Esophagus squamous epithelium (tissue), 5 donors: Measurements from ENCODE around the gene ZNF84. TPM values are rescaled to one million over a fixed set of nuclear protein-coding genes. Genes with fewer than 3 reads are reported as not detected.

Source experiments
- DNase-seq: peaks from one replicate; lab custom pipeline; 2025; lab: John Stamatoyannopoulos, UW
- H3K27ac ChIP-seq, 4 donors: fragments of 200-600 bp; sonication (generic); one replicate each; pipeline ENCODE4 v1.5.1; 2016 to 2019; ENCODE audit warnings: mild to moderate bottlenecking in 1 of 4
- H3K27me3 ChIP-seq, 4 donors: fragments of 200-600 bp; sonication (generic); 1 replicate in 3 of 4; 2 replicates in 1 of 4; pipeline versions ENCODE4 v1.5.1 to v1.6.0; 2017 to 2021; ENCODE audit warnings: antibody characterized with exemption in 1 of 4
- H3K36me3 ChIP-seq, 3 donors: fragments of 200-600 bp; sonication (generic); one replicate each; pipeline ENCODE4 v1.5.1; 2016 to 2019
- H3K4me1 ChIP-seq, 3 donors: fragments of 200-600 bp; sonication (generic); one replicate each; pipeline ENCODE4 v1.5.1; 2017 to 2019
- H3K4me3 ChIP-seq, 4 donors: fragments of 200-600 bp; sonication (generic); 1 replicate in 3 of 4; 2 replicates in 1 of 4; pipeline ENCODE4 v1.5.1; 2016 to 2019; ENCODE audit warnings: mild to moderate bottlenecking in 2 of 4, moderate library complexity in 1 of 4
- H3K9me3 ChIP-seq, 3 donors: fragments of 200-600 bp; sonication (generic); one replicate each; pipeline ENCODE4 v1.5.1; 2016 to 2019
- CTCF ChIP-seq, 6 experiments: fragments of 450-650 bp in 4 of 6; fragments of 200-600 bp in 2 of 6; sonication (generic) in 2 of 6; IDR thresholded peaks; one replicate each; pipeline ENCODE4 v1.5.1; 2016 to 2019; ENCODE audit warnings: antibody characterized with exemption in 6 of 6, mild to moderate bottlenecking in 4 of 6, moderate library complexity in 4 of 6
- POLR2A ChIP-seq, 4 donors: fragments of 450-650 bp; IDR thresholded peaks; one replicate each; pipeline ENCODE4 v1.6.1; 2017; ENCODE audit warnings: antibody characterized with exemption in 4 of 4, mild to moderate bottlenecking in 4 of 4, moderate library complexity in 3 of 4
- WGBS, 2 donors: methylation state at CpG; one replicate each; pipeline ENCODE4 v1.1.5; 2018; 5-methylcytosine and 5-hydroxymethylcytosine counted together
- intact Hi-C: fragments of 100-400 bp; cut with DNase I; formaldehyde crosslinking; loops from one replicate; pipeline ENCODE4 v1.15.0; 2022
- total RNA-seq, 4 donors: library from RNA; depleted of rRNA; stranded (reverse); fragments of >200 nt; gene quantifications; one replicate each; pipeline ENCODE4 v1.1.0, GENCODE V29; 2016
- donor health status: DM: yes; HTN: yes; CAD: no.

The ZNF84 gene
- total RNA-seq, 4 donors from 2014 or later = 5.3 to 21.2 (median 6.6) TPM

GRCh38 chr12:133081159-133081780 is 44.0 kb downstream of the ZNF84 start:
- TF ChIP-seq CTCF (IDR thresholded peaks at IDR 0.05) (no peak), POLR2A (IDR thresholded peaks at IDR 0.05) (no peak)
- whole genome bisulfite sequencing, 2 donors = 25 to 34% methylated on average over 16 to 17 of the region's 17 CpGs
- intact Hi-C loops = no loop called here
- H3K36me3 ChIP-seq = peaks cover 17 to 48% (median 21%) of the 10 kb centered on the region in 3 donors
- H3K4me1 ChIP-seq = peaks cover 4 to 14% (median 6%) of the 10 kb centered on the region in 3 donors
- H3K4me3 ChIP-seq = peak overlapping the region; percentile 76 to 97 (median 90)
- peaks cover 5 to 78% (median 75%) of the 10 kb centered on the region in 3 donors for H3K9me3 ChIP-seq
- DNase-seq = no peak
- peak overlapping the region; percentile 97 to 99 (median 98) for H3K27ac ChIP-seq
- no peaks in the 10 kb centered on the region for H3K27me3 ChIP-seq

GRCh38 chr12:133083345-133083744 is 46.0 kb downstream of the ZNF84 start:
- peaks cover 29 to 68% (median 29%) of the 10 kb centered on the region in 3 donors for H3K36me3 ChIP-seq
- TF ChIP-seq POLR2A (IDR thresholded peaks at IDR 0.05) = no peak
- no peak for TF ChIP-seq CTCF (IDR thresholded peaks at IDR 0.05)
- H3K27ac ChIP-seq = no peak overlapping the region
- peaks cover 4 to 14% (median 6%) of the 10 kb centered on the region in 3 donors for H3K4me1 ChIP-seq
- H3K27me3 ChIP-seq = no peaks in the 10 kb centered on the region
- WGBS, 2 donors = 93 to 94% methylated on average over 6 of the region's 6 CpGs
- DNase-seq = no peak
- peaks cover under 1 to 78% (median 75%) of the 10 kb centered on the region in 3 donors for H3K9me3 ChIP-seq
- no peak overlapping the region for H3K4me3 ChIP-seq
- intact Hi-C loops = no loop called here

- TF ChIP-seq CTCF (IDR thresholded peaks at IDR 0.05) = no peak
- TF ChIP-seq POLR2A (IDR thresholded peaks at IDR 0.05) = no peak
- 100% methylated on average over 3 of the region's 3 CpGs for WGBS, 2 donors
- Histone ChIP-seq H3K9me3 (peaks cover 23 to 100% (median 100%) of the 10 kb centered on the region in 3 donors), H3K4me1 (no peaks in the 10 kb centered on the region), H3K36me3 (peaks cover 15 to 95% (median 21%) of the 10 kb centered on the region in 3 donors), H3K27ac (no peak overlapping the region), H3K27me3 (no peaks in the 10 kb centered on the region), H3K4me3 (peak overlapping the region in 1 of 4 donors; percentile 29)
- no peak for DNase-seq
- intact Hi-C loops = no loop called here
These were observed 68.3 kb downstream of the ZNF84 start for GRCh38 chr12:133105620-133106019.

GRCh38 chr12:133106253-133106652 is 68.9 kb downstream of the ZNF84 start:
- 93 to 97% methylated on average over 5 of the region's 5 CpGs for WGBS, 2 donors
- intact Hi-C loops = no loop called here
- H3K4me3 ChIP-seq = peak overlapping the region in 1 of 4 donors; percentile 29
- peaks cover 30 to 100% (median 99%) of the 10 kb centered on the region in 3 donors for H3K9me3 ChIP-seq
- no peak for DNase-seq
- peaks cover 13 to 93% (median 21%) of the 10 kb centered on the region in 3 donors for H3K36me3 ChIP-seq
- H3K4me1 ChIP-seq = no peaks in the 10 kb centered on the region
- no peak overlapping the region for H3K27ac ChIP-seq
- TF ChIP-seq CTCF (IDR thresholded peaks at IDR 0.05) (no peak), POLR2A (IDR thresholded peaks at IDR 0.05) (no peak)
- no peaks in the 10 kb centered on the region for H3K27me3 ChIP-seq

GRCh38 chr12:133107121-133107520 is 69.8 kb downstream of the ZNF84 start:
- intact Hi-C loops = no loop called here
- TF ChIP-seq POLR2A (IDR thresholded peaks at IDR 0.05) (no peak), CTCF (IDR thresholded peaks at IDR 0.05) (no peak)
- WGBS, 2 donors = 79 to 100% methylated on average over 1 of the region's 1 CpG

More at GRCh38 chr12:133107121-133107520, 69.8 kb downstream of the ZNF84 start:
- Histone ChIP-seq H3K27ac (no peak overlapping the region), H3K4me1 (no peaks in the 10 kb centered on the region), H3K4me3 (no peak overlapping the region), H3K36me3 (peaks cover 13 to 85% (median 21%) of the 10 kb centered on the region in 3 donors), H3K27me3 (no peaks in the 10 kb centered on the region), H3K9me3 (peaks cover 32 to 100% (median 99%) of the 10 kb centered on the region in 3 donors)
- DNase-seq = no peak
